ENCODE results near the gene POLR1A. TPM values are rescaled to one million over a fixed set of nuclear protein-coding genes. Genes with fewer than 3 reads are reported as not detected.

Gene POLR1A
- total RNA-seq = 54.5 and 61.8 TPM in 2 replicates

DNA sequence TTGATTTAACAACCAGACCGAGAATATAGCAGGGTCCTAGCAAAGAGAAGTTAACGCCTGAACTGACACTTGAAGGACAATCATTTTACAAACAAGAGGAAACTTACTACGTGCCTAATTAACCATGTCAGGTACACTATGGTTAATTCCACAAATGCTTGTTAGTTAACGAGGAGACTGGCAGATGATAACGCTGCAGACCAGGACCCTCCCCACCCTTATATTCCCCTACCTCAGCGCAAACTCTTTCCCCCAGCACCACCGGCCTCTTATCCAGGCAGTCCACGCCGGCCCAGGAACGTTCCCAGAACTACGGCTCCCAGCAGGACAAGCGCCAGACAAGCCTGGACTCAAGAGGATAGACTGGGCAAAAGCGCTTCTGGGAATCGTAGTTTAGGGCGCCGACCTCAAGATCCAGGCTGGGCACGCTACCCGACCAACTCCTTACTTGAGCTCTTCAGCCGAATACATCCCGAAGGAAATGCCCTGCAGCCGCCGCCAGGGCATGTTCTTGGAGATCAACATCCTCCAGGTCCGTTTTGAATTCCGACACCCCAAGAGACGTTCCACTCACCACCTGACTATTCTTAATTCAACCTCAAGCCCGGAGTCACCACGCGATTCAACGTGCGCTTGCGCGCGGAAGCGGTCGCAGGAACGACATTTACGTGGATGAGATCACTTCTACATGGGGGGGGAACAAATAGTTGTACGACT is at the start of gene POLR1A:
Gene POLR1A (minus strand): TSS at position 635 of the 717 bp plus-strand sequence. CDS start 110 bp downstream, at position 525.
- Mint-ChIP-seq H3K36me3 (ENCODE audit: low read depth) (peaks cover 60% of the 10 kb centered on the region), H3K4me3 (ENCODE audit: low read depth) (peak within 1 kb of the TSS; percentile 94), H3K4me1 (ENCODE audit: low read depth) (peaks cover 39% of the 10 kb centered on the region), H3K27ac (peak within 1 kb of the TSS; percentile 99), H3K9me3 (peaks cover 6% of the 10 kb centered on the region), H3K27me3 (ENCODE audit: low read depth) (no peaks in the 10 kb centered on the region)
- peak; percentile 85 for DNase-seq (ENCODE audit: low spot score)
- intact Hi-C loops (cut with micrococcal nuclease) = loop anchor here (5.0 kb wide), 3 partner anchors 337 to 698 kb away; partner anchors contain the start of genes KDM3A and USP39

DNA sequence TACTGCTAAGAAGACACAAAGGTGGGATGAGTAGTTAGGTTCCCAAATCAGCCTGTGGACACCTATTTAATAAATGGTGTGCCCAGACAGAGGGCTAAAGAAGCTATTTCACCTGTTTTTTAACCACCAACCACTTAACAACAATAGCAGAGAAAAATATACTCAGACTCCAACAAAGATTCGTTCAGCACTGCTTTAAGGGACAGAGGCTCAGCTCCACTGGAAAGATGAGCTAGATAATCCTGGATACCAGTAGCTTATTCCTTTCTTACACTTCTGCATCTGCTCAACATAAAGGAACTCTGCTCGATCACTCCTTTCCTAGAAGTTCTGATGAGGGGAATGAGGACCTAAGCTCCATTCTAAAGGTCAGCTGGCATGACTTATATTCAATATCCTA is 44.8 kb upstream of the POLR1A start:
- no peak for DNase-seq (ENCODE audit: low spot score)
- H3K27me3 Mint-ChIP-seq (ENCODE audit: low read depth) = no peaks in the 10 kb centered on the region
- H3K4me1 Mint-ChIP-seq (ENCODE audit: low read depth) = peaks cover 2% of the 10 kb centered on the region
- H3K9me3 Mint-ChIP-seq = no peaks in the 10 kb centered on the region
- no peak overlapping the region for H3K4me3 Mint-ChIP-seq (ENCODE audit: low read depth)
- H3K36me3 Mint-ChIP-seq (ENCODE audit: low read depth) = peaks cover 70% of the 10 kb centered on the region
- H3K27ac Mint-ChIP-seq = no peak overlapping the region
- intact Hi-C loops (cut with micrococcal nuclease) = no loop called here

DNA sequence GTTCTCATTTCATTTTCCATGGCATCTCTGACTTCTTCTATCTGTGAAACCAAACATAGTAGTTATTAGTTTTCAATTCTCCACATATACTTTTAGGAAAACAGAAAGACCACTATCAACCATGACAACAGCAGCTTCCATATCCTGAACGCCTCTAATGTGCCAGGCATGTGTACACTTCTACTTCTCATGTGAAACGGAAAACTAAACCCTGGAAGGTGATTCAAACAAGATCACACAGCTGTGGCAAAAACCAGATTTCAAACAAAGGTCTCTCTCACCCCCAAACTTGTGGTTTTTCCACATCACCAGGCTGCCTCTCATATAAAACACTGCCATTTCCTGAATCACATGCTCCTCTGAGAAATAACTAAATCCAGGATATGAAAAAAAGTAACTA is 42.1 kb upstream of the POLR1A start:
- Mint-ChIP-seq H3K27ac (no peak overlapping the region), H3K36me3 (ENCODE audit: low read depth) (peaks cover 72% of the 10 kb centered on the region), H3K4me1 (ENCODE audit: low read depth) (no peaks in the 10 kb centered on the region), H3K4me3 (ENCODE audit: low read depth) (no peak overlapping the region), H3K27me3 (ENCODE audit: low read depth) (no peaks in the 10 kb centered on the region), H3K9me3 (no peaks in the 10 kb centered on the region)
- no peak for DNase-seq (ENCODE audit: low spot score)
- intact Hi-C loops (cut with micrococcal nuclease) = no loop called here

DNA sequence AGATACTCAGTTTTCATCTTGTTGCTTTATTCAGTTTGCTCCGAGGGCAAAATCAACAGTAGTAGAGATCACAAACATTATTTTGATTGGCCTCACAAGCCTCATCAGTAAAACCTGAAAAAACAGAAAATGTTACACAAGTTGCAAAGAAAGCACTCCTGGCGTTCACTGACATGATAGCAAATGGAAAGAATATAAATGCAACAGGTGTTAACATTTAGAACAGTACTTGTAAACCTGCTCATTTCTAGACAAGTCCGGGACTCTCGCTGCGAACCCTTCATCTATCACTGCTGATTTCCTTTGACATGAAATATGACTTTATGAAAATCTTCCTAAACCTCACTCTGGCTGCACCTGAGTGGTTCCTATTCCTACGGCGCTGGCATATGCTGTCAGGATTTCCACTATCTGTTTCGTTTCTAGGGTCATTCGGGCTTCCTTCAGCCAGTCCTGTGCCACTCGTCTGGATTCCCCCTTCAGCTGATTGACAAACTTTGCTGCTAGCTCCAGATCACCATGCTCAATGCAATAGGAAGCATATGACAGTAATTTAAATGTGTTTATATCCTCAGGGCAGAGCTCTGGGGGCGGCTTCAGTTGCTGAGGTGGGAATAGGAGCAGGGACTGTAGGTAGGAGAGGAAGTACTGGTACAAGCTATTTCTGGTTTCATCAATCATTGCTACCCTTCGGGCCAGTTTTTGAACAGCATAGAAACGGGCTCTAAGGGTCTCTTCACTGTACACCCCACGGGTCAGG is 38.4 kb upstream of the POLR1A start:
- no peak for DNase-seq (ENCODE audit: low spot score)
- Mint-ChIP-seq H3K36me3 (ENCODE audit: low read depth) (peaks cover 73% of the 10 kb centered on the region), H3K4me1 (ENCODE audit: low read depth) (peaks cover 2% of the 10 kb centered on the region), H3K27ac (no peak overlapping the region), H3K27me3 (ENCODE audit: low read depth) (no peaks in the 10 kb centered on the region), H3K9me3 (no peaks in the 10 kb centered on the region), H3K4me3 (ENCODE audit: low read depth) (no peak overlapping the region)
- intact Hi-C loops (cut with micrococcal nuclease) = no loop called here

DNA sequence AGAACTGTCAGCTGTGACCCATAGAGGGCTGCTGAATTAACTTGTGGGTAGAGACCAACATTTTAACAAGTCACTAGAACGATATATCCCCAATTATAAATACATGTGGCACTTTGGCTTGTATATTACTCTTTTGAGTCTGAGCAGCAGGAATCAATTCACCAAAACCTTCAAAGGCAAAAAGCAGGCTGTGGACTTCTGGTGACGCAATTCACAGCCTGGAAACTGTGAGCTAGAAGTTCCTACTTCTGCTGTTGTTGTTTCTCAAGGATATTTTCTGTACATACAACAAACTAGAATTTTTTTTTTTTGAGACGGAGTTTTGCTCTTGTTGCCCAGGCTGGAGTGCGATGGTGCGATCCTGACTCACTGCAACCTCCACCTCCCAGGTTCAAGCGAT is 37.6 kb upstream of the POLR1A start:
- H3K4me1 Mint-ChIP-seq (ENCODE audit: low read depth) = peaks cover 3% of the 10 kb centered on the region
- intact Hi-C loops (cut with micrococcal nuclease) = no loop called here
- no peaks in the 10 kb centered on the region for H3K9me3 Mint-ChIP-seq
- no peak overlapping the region for H3K4me3 Mint-ChIP-seq (ENCODE audit: low read depth)
- H3K27ac Mint-ChIP-seq = no peak overlapping the region
- H3K36me3 Mint-ChIP-seq (ENCODE audit: low read depth) = peaks cover 75% of the 10 kb centered on the region
- H3K27me3 Mint-ChIP-seq (ENCODE audit: low read depth) = no peaks in the 10 kb centered on the region
- no peak for DNase-seq (ENCODE audit: low spot score)

DNA sequence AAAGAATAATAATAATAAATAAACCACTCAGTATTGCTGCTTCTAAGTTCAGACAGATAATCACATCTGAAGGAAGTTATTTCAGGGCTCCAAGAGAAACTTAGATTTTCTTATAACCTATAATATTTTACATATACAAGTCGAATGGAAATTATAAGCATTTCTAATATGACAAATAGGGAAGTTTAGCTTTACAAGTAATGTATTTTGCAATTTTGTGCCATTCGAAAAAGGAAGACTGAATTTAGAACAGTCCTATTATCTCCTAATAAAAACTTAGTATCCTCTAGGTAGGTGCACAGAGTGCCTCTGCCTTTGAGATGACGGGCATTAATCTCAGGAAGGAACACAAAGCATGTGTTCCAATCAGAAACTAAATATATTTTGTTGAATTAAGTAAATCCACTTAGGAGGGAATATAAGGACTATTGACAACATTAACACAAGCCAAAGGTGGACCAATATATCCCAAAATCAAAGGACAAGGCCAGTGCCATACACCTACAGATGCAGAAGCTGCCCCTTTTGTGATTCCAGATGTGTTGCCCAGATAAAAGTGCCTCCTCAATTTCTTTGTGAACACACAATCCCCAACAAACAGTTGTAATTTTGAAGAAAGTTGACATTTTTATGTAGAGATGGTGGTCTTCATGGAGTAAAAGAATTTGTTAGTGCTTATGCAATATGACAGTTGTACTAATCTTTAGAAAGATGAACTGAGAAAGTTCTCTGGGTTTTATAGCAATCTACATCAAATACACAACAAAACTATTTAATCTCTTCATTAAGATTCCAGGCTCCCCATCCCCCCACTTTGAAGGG is 37.0 kb upstream of the POLR1A start:
- Mint-ChIP-seq H3K36me3 (ENCODE audit: low read depth) (peaks cover 75% of the 10 kb centered on the region), H3K9me3 (no peaks in the 10 kb centered on the region), H3K27ac (no peak overlapping the region), H3K4me3 (ENCODE audit: low read depth) (no peak overlapping the region), H3K4me1 (ENCODE audit: low read depth) (peaks cover 3% of the 10 kb centered on the region), H3K27me3 (ENCODE audit: low read depth) (no peaks in the 10 kb centered on the region)
- intact Hi-C loops (cut with micrococcal nuclease) = no loop called here
- DNase-seq (ENCODE audit: low spot score) = no peak

DNA sequence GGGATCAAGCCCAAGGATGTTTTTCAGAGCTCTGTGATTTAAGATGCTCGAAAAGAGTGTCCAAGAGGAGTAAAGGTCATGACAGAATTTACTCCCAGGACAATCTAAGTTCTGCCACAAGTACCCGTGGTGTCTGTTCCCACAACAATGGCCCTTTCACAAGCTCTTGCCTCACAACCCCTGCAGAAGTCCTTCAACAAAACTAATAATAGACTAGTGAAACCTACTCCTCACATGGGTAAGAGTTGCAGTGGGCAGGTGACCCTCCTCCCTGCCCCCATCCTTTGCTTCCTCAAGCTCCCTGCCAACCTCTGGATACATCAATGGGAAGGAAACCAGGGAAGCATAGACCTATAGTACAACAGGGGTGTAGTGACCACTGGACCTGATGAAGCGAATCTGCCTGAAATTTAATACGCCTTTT is 35.3 kb upstream of the POLR1A start:
- H3K9me3 Mint-ChIP-seq = no peaks in the 10 kb centered on the region
- intact Hi-C loops (cut with micrococcal nuclease) = no loop called here

DNA sequence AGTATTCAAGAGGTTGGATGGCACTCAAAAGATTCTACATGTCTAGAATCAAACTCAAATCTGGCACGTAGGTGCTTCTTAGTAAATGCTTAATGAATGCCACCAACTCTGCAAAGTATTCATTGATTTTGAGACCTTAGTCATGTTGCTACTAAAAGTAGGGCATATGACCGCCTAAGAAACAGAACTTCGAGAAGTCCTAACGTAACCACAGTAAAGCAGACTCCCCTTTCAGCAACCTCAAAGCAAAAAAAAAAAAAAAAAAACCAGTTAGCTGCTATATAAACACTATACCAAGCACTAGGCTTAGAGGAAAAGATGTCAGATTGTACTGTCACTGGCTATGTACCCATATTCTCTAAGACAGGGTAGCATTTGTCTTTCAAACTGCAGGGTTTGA is 34.3 kb upstream of the POLR1A start:
- Mint-ChIP-seq H3K4me3 (ENCODE audit: low read depth) (no peak overlapping the region), H3K27ac (no peak overlapping the region), H3K36me3 (ENCODE audit: low read depth) (peaks cover 87% of the 10 kb centered on the region), H3K9me3 (no peaks in the 10 kb centered on the region), H3K27me3 (ENCODE audit: low read depth) (no peaks in the 10 kb centered on the region), H3K4me1 (ENCODE audit: low read depth) (peaks cover 3% of the 10 kb centered on the region)
- intact Hi-C loops (cut with micrococcal nuclease) = no loop called here
- DNase-seq (ENCODE audit: low spot score) = no peak

More for the DNA sequence above, 35.3 kb upstream of the POLR1A start:
- Mint-ChIP-seq H3K27ac (no peak overlapping the region), H3K36me3 (ENCODE audit: low read depth) (peaks cover 81% of the 10 kb centered on the region), H3K27me3 (ENCODE audit: low read depth) (no peaks in the 10 kb centered on the region), H3K4me3 (ENCODE audit: low read depth) (no peak overlapping the region), H3K4me1 (ENCODE audit: low read depth) (peaks cover 3% of the 10 kb centered on the region)
- DNase-seq (ENCODE audit: low spot score) = no peak

DNA sequence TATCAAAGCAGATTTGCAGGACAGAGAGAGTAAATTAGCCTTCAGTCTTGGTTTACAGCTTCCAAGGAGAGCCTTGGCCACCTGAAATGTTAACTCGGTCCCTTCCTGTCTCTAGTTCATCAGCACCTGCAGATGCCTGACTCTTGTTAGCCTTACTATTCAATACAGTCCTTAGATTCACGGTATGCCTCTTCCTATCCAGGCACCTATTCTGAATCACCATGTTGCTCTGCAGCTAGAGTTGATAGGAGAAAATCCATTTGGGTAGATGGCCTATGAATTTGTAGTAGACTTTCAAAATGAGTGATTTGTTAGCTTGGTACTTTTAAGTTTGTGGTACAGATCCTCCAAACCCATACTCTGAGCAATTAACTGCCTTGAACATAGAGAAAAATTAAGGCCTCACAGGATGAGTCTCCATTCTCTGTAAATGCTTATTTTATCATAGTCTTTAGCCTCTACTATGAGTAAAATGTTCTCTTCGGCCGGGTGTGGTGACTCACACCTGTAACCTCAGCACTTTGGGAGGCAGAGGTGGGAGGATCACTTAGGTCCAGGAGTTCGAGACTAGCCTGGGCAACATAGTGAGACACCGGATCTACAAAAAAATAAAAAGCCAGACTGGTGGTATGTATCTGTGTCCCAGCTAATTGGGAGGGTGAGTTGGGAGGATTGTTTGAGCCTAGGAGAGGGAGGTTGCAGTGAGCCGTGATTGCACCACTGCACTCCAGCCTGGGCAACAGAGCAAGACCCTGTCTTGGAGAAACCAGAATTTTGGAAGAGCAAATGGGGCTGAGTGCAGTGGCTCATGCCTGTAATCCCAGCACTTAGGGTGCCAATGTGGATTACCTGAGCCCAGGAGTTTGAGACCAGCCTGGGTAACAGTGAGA is 33.3 kb upstream of the POLR1A start:
- H3K4me1 Mint-ChIP-seq (ENCODE audit: low read depth) = peaks cover 3% of the 10 kb centered on the region
- no peak for DNase-seq (ENCODE audit: low spot score)
- H3K27me3 Mint-ChIP-seq (ENCODE audit: low read depth) = no peaks in the 10 kb centered on the region
- intact Hi-C loops (cut with micrococcal nuclease) = no loop called here
- H3K36me3 Mint-ChIP-seq (ENCODE audit: low read depth) = peaks cover 87% of the 10 kb centered on the region
- no peak overlapping the region for H3K4me3 Mint-ChIP-seq (ENCODE audit: low read depth)
- H3K27ac Mint-ChIP-seq = peak overlapping the region; percentile 33
- no peaks in the 10 kb centered on the region for H3K9me3 Mint-ChIP-seq

DNA sequence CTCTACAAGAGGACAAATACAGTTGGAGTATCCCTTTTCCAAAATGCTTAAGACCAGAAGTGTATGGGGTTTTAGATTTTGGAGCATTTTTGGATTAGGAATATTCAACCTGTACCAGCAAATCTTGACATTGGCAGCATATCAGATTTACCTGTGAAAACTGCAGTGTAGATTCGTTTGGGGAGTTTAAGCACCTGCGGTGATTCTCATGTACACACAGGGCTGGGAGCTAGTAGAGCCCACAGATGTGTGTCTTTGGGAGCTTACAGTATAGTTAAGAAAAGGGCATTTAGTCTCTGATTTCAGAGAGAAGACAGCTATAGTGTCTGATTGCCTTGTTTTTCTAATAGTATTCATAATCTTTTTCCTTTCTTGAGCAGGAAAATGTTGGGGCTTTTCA is 30.5 kb upstream of the POLR1A start:
- no peak overlapping the region for H3K4me3 Mint-ChIP-seq (ENCODE audit: low read depth)
- no peak for DNase-seq (ENCODE audit: low spot score)
- H3K9me3 Mint-ChIP-seq = no peaks in the 10 kb centered on the region
- no peak overlapping the region for H3K27ac Mint-ChIP-seq
- intact Hi-C loops (cut with micrococcal nuclease) = no loop called here
- no peaks in the 10 kb centered on the region for H3K27me3 Mint-ChIP-seq (ENCODE audit: low read depth)
- peaks cover 3% of the 10 kb centered on the region for H3K4me1 Mint-ChIP-seq (ENCODE audit: low read depth)
- peaks cover 94% of the 10 kb centered on the region for H3K36me3 Mint-ChIP-seq (ENCODE audit: low read depth)

DNA sequence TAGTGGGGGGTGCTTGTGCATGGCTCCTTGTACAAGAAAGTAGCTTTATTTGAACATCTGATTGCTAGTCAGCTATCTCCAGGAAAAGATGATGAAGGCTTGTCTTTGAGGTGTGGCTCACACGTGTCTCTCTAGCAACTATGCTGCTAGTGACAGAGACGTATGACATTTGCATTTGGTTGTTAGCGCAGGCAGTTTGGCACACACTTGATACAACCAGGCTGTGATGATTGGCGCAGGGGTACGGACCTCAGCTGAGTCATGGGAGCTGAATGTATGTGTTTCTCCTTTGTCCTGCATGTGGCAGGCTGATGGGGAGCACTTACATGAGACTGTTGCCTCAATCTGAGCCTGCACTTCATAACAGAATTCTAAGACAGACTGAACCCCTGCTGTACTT is 30.0 kb upstream of the POLR1A start:
- H3K4me3 Mint-ChIP-seq (ENCODE audit: low read depth) = no peak overlapping the region
- H3K27me3 Mint-ChIP-seq (ENCODE audit: low read depth) = no peaks in the 10 kb centered on the region
- H3K27ac Mint-ChIP-seq = no peak overlapping the region
- intact Hi-C loops (cut with micrococcal nuclease) = no loop called here
- DNase-seq (ENCODE audit: low spot score) = no peak
- H3K9me3 Mint-ChIP-seq = no peaks in the 10 kb centered on the region
- H3K36me3 Mint-ChIP-seq (ENCODE audit: low read depth) = peaks cover 94% of the 10 kb centered on the region
- H3K4me1 Mint-ChIP-seq (ENCODE audit: low read depth) = peaks cover 3% of the 10 kb centered on the region

DNA sequence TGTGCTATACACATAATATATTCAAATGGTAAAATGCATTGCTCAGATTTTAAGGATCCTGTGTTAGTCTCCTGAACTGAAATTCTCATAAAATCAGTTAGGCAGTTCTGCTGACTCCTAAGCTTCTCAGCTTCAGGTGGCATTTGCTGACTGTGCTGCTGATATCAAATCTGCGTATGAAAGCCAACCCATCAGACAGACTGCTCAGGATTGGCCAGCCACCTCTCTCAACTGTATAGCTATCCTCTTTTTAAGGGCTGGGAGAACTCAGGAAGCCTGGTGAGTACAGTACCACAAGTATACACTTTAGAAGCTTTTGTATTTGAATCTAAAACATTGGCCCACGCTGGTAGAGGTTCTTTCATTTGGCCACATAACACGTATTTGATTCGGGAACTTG is 29.0 kb upstream of the POLR1A start:
- intact Hi-C loops (cut with micrococcal nuclease) = no loop called here
- peaks cover 3% of the 10 kb centered on the region for H3K4me1 Mint-ChIP-seq (ENCODE audit: low read depth)
- H3K9me3 Mint-ChIP-seq = no peaks in the 10 kb centered on the region

More for the DNA sequence above, 29.0 kb upstream of the POLR1A start:
- no peak overlapping the region for H3K27ac Mint-ChIP-seq
- no peak overlapping the region for H3K4me3 Mint-ChIP-seq (ENCODE audit: low read depth)
- H3K27me3 Mint-ChIP-seq (ENCODE audit: low read depth) = no peaks in the 10 kb centered on the region
- DNase-seq (ENCODE audit: low spot score) = no peak
- H3K36me3 Mint-ChIP-seq (ENCODE audit: low read depth) = peaks cover 94% of the 10 kb centered on the region

All from activated T-helper 2 cell treated with anti-CD3 and anti-CD28 coated beads, Interferon-gamma antibody, Interleukin-2, Interleukin-4, amounts not matched to agents 10 μg/mL and 5 μg/mL and 100 μg/mL, durations not matched to agents 14 hours and 24 hours and 36 hours (primary cell).